T47D (cell line): ENCODE results near the gene SKIDA1.
A peak's percentile ranks its signal among the peaks of the same experiment; 100 is the strongest.

Experiments used
- DNase-seq, 2 experiments: peaks; one replicate each; pipeline versions ENCODE4 v3.0.0 to v3.0.0-alpha.2; 2011 to 2012; ENCODE audit warnings: low read depth in 1 of 2, low spot score in 1 of 2
- JUND ChIP-seq: IDR thresholded peaks from 2 replicates; pipeline ENCODE4 v1.6.1; 2012; ENCODE audit warnings: low read depth
- in situ Hi-C: cut with HindIII; loops from 2 replicates; pipeline ENCODE4 v1.10.0; 2016; ENCODE audit warnings: low sequenced_read_pairs, low pct_unique_long_range_greater_than_20kb

SKIDA1 gene

DNA sequence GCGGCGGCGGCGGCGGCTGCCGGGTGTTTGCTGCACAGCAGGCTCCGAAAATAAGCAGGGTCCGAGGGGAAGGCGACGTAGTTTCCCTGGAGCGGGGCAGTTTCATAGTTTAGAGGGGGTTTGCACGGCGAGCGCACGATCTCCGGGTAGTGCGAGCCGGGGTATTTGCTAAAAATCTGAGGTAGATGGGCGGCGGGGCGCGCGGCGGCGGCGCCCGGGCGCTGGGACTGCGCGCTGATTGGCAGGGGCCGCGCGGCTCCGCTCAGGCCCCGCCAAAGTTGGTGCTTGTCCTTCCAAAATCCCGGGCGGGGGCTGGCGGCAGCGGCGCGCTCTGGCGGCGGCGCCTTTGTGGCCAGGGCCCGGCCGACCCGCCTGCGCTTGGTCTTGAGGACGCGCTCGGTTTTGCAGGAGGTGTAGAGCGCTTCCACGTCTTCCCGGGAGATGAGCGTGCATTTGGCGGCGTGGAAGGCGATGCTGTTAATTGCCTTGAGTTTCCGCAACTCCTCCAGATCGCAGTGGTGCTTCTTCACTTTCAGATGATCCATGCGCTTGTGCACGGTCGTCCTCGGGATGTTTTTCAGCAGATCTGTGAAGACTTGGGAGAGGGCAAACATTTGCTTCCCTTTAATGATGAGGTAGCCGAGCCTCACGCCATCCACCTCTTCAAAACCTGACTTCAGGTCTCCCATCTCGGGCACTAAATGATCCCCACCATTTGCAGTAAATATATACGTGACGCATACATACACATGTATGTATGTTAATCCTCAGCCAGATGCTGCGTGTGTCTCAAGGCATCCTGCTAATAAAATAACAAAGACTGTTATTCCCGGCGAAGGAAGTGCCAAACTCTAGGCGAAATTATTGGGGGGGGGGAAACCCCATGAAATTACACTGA, 8.1 kb downstream of the SKIDA1 start:
- in situ Hi-C loops: no loop called here
- no peak for TF ChIP-seq JUND
- DNase-seq: peak in 1 of 2 experiments; percentile 60

DNA sequence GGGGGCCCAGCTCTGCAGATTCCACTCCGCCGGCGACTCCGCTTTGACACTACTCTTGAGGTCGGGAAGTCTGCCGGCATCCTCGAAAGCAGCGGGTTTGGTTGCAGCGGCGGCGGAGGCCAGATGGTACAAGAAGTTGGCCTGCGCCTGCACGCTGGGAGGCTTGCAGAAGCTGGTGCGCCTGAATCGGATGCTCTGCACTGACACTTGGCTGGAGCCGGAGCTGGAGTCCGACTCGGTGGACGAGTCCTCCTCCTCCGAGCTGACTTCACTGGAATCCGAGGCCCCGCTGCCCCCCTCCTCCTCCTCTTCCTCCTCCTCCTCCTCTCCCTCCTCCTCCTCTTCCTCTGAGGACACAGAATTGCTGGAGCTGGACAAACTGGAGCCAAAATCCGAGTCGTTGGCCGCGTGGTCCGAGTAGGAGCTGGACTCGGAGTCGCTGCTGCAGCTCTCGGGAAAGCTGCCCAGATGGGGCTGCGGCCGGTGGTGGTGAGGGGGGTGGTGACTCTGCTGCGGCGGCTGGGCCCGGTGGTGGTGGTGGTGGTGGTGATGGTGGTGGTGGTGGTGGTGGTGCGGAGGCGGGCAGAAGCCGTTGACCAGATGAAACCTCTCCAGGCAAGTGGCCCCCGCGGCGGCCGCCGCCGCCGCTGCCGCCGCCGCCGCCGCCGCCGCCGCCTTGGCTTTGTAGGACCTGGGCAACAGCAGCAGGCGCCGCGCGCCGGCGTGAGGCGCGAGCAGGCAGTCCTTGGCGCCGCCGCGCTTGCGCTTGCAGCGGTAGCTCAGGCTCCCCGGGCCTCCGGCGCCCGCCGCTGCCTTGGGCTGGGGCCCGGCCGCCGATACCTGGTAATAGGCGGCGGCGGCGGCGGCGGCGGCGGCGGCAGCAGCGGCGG, 9.0 kb downstream of the SKIDA1 start:
- in situ Hi-C loops: no loop called here

DNA sequence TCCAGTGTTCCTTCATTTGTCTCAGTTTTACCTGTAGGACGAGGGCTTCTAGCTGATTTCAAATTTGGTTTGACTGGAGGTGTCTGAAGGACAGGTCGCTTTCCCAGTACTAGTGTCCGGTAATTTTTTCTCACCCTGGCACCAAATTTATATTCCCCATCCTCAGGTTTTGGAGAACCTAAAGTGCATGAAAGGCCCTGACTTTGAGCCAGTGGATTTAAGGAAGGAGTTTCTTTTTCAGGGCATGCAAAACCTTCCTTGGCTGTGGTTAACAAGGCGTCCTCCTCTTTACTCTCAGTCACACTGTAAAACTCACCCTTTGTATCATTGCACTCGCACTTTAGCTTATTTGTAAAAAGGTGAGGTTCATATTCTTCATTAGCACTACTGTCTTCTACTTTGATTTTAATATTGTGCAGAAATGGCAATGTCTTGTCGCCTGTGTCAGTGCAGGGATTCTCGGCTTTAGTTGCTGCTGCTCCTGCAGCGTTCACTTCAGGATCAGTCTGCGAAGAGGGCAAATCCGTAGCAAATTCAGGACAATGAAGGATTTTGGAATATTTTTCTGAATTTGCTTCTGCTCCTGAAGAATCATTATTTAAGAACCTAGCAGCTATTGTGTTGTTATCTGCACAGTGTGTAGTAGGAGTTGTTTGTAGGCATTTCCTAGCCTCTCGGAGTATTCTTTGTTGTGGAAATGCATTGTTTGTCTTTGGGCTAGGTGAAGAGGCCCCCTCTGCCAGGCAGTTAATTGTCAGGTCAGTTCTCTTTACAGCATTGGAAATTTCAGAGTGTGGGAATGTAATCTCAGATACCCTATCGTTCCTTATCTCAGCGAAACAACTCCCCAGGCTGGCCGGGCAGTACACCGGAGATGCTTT, 9.9 kb downstream of the SKIDA1 start:
- TF ChIP-seq JUND: no peak
- DNase-seq: no peak
- in situ Hi-C loops: no loop called here

More for the DNA sequence above, 9.0 kb downstream of the SKIDA1 start:
- no peak for TF ChIP-seq JUND
- DNase-seq: peak in 1 of 2 experiments; percentile 64

DNA sequence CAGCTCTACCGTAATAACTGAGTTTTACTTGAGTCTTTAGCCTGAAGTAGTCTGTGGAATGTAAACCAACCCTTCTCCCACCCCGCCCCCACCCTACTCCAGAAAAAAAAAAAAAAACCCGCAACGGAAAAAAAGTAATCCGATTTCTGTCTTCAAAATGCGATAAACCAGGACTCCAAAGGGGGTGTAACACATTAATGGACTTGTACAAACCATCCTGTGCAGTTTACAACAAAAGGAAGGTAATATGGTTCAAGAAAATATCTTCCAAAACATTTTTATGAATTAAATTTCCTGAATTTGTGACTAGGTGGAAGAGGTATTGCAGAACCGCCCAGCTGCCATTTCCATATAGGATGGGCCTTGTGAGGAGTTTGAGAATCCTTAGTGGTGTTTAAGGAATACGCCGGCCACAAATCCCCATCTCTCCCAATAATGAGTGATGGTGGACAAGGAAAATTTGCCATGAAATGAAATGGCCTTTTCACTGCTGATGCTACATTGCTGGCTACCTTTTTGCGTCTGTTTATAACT, 10.6 kb downstream of the SKIDA1 start:
- no peak for TF ChIP-seq JUND
- in situ Hi-C loops: no loop called here
- no peak for DNase-seq

DNA sequence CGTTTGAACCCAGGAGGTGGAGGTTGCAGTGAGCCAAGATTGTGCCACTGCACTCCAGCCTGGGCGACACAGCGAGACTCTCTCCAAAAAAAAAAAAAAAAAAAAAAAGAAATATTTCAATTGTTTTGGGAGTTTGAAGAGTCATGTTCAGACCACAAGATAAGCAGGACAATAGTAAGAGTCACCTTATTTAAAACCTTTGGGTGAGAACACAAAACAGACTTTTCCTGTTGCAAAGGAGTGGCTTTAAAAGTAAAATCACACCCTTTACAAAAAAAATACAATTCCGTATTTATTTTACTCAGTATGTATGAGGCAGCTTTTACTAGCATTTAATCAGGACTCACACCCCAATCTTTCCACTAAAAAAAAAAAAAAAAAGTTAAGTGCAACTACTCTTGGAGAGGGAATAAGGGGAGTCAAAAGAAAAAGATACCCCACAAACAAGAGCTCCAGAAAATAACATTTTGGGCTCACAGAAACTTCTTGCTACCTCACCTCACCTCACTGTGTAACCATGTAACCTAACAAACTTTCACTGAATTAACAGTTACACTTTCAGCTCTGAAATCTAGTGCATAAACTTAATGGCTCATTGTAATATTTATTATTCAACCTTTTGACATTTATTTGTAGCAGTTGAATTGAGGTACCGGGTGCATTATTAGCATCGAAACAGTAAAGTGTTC, 11.2 kb downstream of the SKIDA1 start:
- in situ Hi-C loops: no loop called here
- DNase-seq: no peak
- no peak for TF ChIP-seq JUND

DNA sequence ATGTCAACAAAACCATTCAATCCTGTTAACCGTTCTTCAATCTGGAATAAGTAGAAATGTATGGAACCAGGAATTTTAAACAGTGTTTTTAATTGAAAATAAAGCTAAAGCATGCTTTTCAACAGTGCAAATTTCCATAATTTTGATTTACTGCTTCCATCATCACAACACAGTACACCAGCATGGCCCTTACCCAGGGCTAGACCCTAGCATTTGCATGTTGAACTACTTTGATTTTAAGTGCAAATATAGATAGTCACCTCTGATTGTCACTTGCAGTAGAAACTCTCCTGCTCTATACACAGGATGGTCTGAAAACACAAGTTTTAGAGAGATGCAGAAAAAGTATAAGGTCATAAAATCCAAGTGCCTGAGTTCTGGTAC, 12.1 kb downstream of the SKIDA1 start:
- no peak for DNase-seq
- TF ChIP-seq JUND: no peak
- in situ Hi-C loops: no loop called here

DNA sequence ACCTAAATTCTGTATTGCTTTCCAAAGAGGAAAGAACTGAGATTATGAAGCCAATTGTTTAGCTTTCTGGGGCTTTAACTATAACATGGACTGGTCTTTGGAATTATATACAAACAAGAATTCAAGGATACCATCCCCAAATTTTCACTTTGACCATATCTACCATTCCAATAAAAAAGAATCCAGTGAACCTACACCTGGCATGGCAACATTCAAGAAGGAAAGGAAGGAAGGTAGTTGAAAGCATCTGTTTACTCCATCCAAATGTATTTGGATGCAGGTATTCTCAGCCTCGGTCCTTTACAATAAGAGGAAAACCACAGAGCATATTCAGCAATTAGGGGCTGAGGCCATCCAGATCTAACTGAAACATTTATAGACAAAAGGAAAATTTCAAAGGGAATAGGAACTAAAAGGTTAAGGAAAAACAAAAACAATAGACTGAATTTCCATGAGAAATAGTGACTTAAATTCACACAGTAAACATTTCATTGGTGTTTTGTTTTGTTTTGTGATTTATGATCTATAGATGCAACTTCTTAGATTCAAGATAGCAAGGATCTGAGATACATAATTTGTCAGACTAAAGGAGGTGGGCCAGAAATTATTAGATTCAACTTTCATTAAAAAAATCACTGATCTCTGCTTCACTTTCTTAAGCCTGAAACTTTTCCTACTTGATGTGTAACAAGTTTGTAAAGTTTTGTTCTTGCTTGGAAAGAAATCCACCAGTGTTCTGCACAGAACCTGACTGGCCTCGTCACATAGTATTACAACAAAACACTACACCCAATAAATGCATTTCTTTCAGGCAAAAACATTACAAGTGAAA, 12.7 kb downstream of the SKIDA1 start:
- no peak for TF ChIP-seq JUND
- DNase-seq: no peak
- in situ Hi-C loops: no loop called here

DNA sequence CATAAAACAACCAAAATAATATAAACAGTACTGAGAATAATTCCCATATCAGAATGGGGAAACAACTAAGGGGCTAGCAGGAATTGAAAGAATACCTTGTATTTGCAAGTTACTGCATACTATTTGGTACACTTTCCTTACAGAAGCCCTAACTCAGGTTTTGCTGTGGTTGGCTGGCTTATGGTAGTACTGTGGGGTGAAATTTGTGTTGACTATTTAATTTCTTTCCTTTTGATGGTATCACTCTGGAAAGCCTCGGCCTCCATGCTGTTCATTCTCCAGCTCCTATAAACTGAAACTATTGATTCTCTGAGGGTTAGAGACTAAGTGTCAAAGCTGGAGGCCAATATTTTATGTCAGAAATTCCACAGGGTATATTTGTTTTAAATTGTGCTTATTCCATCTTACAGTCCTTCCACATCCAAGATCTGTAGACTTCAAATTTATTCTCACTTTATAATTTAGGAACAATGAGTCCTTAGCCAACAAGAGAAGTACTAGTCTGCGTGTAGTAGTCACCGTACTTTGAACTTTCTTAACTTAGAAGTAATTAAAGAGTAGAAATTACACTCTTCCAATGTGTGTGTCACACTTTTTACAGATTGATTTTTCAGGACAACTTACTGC, 13.4 kb downstream of the SKIDA1 start:
- no peak for TF ChIP-seq JUND
- DNase-seq: no peak
- in situ Hi-C loops: no loop called here

DNA sequence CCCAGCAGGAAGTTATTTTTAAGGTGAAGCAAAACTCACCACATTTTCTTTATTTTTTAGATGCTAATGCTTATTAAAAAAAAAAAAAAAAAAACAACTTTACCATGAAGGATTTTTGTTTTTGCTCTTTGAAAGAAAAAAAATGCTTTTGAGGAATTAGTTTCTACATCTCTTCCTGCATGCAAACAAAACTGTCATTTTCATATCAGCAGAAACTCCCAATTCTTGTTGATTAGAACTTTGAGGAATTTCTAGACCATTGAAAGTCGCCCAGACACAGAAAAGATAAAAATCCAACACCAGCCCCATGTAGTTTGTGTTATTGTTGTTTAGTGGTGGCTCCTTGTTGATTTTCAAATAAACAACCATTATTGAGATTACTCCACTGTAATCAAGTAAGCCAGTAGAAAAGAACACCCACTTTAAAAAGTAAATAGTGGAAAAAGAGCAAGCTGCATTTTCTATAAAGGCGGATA, 14.3 kb downstream of the SKIDA1 start:
- no peak for TF ChIP-seq JUND
- no peak for DNase-seq
- in situ Hi-C loops: no loop called here
